ENCODE data around the gene ECPAS. TPM values are rescaled to one million over a fixed set of nuclear protein-coding genes. Genes with fewer than 3 reads are reported as not detected.

The ECPAS gene
- total and polyA plus RNA-seq, 2 experiments from 2014 or later = 32.1 to 65.6 TPM

DNA sequence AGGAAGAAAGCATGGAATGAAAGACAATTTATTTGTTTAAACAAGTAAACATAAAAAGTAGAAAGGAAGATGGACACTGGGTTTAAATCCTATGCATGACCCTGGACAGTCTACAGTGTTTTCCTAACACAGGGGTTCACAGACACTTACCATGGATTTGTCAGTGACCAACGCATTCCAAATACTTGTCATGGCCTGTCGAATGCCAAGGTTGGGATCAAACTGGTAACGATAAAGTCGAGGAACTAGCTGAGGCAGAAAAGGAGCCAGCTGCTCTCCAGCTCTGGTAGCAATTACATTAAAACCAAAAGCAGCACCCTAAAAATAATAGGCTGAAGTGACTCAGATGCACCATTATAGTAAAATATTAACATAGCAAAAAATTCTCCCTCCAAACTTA lies 94.8 kb downstream of the ECPAS start:
- Histone ChIP-seq H3K36me3 (replicated peaks; ENCODE audit: insufficient read depth, low read depth) (no peaks in the 10 kb centered on the region), H3K4me2 (no peak overlapping the region), H3K4me1 (ENCODE audit: insufficient read depth) (no peaks in the 10 kb centered on the region), H4K20me1 (ENCODE audit: insufficient read depth, poor library complexity, severe bottlenecking) (no peaks in the 10 kb centered on the region), H3K9me3 (ENCODE audit: low read depth) (no peaks in the 10 kb centered on the region), H3K27ac (no peak overlapping the region), H3K79me2 (no peaks in the 10 kb centered on the region), H3K27me3 (no peaks in the 10 kb centered on the region), H3K9me2 (replicated peaks; ENCODE audit: insufficient read depth) (no peaks in the 10 kb centered on the region), H2AFZ (no peak overlapping the region), H3K4me3 (no peak overlapping the region)
- TF ChIP-seq EZH2 (IDR thresholded peaks at IDR 0.05; ENCODE audit: borderline replicate concordance) (no peak), EZH2phosphoT487 (IDR thresholded peaks at IDR 0.05; ENCODE audit: low read depth, severe bottlenecking, unreplicated experiment) (no peak)
- TF ChIP-seq, protein P1, sequence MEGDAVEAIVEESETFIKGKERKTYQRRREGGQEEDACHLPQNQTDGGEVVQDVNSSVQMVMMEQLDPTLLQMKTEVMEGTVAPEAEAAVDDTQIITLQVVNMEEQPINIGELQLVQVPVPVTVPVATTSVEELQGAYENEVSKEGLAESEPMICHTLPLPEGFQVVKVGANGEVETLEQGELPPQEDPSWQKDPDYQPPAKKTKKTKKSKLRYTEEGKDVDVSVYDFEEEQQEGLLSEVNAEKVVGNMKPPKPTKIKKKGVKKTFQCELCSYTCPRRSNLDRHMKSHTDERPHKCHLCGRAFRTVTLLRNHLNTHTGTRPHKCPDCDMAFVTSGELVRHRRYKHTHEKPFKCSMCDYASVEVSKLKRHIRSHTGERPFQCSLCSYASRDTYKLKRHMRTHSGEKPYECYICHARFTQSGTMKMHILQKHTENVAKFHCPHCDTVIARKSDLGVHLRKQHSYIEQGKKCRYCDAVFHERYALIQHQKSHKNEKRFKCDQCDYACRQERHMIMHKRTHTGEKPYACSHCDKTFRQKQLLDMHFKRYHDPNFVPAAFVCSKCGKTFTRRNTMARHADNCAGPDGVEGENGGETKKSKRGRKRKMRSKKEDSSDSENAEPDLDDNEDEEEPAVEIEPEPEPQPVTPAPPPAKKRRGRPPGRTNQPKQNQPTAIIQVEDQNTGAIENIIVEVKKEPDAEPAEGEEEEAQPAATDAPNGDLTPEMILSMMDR (IDR thresholded peaks at IDR 0.05; ENCODE audit: poor library complexity) = no peak
- 96% methylated on average over 4 of the region's 4 CpGs for WGBS (ENCODE audit: low lambda C conversion rate, missing lambda C conversion rate)
- no peak for DNase-seq (ENCODE audit: low spot score)

DNA sequence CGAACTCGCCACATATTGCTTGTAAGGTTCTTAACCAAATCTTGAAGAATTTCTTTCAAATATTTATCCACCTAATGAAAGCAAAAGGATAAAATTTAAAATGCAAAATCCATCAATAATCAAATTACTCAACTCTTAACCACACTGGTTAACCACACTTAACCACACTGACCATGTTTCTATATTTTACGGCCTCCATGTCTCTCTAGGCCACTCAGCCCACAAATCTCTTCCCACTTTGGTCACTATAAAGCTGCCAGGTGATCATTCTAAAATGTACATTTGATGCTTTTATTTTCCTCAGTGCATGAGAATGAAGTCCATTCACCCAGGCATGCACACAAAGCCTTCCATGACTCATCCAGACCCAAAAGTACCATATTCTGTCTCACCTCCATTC lies 97.8 kb downstream of the ECPAS start:
- TF ChIP-seq, protein P1 (IDR thresholded peaks at IDR 0.05; ENCODE audit: poor library complexity) = no peak
- no peak for TF ChIP-seq EZH2phosphoT487 (IDR thresholded peaks at IDR 0.05; ENCODE audit: low read depth, severe bottlenecking, unreplicated experiment)
- TF ChIP-seq EZH2 (IDR thresholded peaks at IDR 0.05; ENCODE audit: borderline replicate concordance) = no peak
- Histone ChIP-seq H3K9me2 (replicated peaks; ENCODE audit: insufficient read depth) (no peaks in the 10 kb centered on the region), H3K27ac (no peak overlapping the region), H3K4me3 (no peak overlapping the region), H3K27me3 (no peaks in the 10 kb centered on the region), H3K9me3 (ENCODE audit: low read depth) (no peaks in the 10 kb centered on the region), H3K79me2 (no peaks in the 10 kb centered on the region), H2AFZ (no peak overlapping the region), H3K36me3 (replicated peaks; ENCODE audit: insufficient read depth, low read depth) (no peaks in the 10 kb centered on the region), H3K4me2 (no peak overlapping the region), H4K20me1 (ENCODE audit: insufficient read depth, poor library complexity, severe bottlenecking) (no peaks in the 10 kb centered on the region), H3K4me1 (ENCODE audit: insufficient read depth) (no peaks in the 10 kb centered on the region)
- no peak for DNase-seq (ENCODE audit: low spot score)
- WGBS (ENCODE audit: low lambda C conversion rate, missing lambda C conversion rate) = 93% methylated on average over 3 of the region's 3 CpGs

GRCh38 chr9:111381006-111381405 lies 103.2 kb downstream of the ECPAS start:
- H4K20me1 ChIP-seq (ENCODE audit: insufficient read depth, poor library complexity, severe bottlenecking) = no peaks in the 10 kb centered on the region
- no peak for DNase-seq (ENCODE audit: low spot score)
- WGBS (ENCODE audit: low lambda C conversion rate, missing lambda C conversion rate) = 75% methylated on average over 1 of the region's 1 CpG
- no peak overlapping the region for H3K4me3 ChIP-seq
- H3K9me2 ChIP-seq (replicated peaks; ENCODE audit: insufficient read depth) = no peaks in the 10 kb centered on the region
- no peak overlapping the region for H2AFZ ChIP-seq
- no peaks in the 10 kb centered on the region for H3K79me2 ChIP-seq
- no peaks in the 10 kb centered on the region for H3K9me3 ChIP-seq (ENCODE audit: low read depth)
- H3K36me3 ChIP-seq (replicated peaks; ENCODE audit: insufficient read depth, low read depth) = no peaks in the 10 kb centered on the region
- H3K4me1 ChIP-seq (ENCODE audit: insufficient read depth) = no peaks in the 10 kb centered on the region
- H3K27me3 ChIP-seq = no peaks in the 10 kb centered on the region
- H3K27ac ChIP-seq = no peak overlapping the region
- no peak overlapping the region for H3K4me2 ChIP-seq
- TF ChIP-seq EZH2 (IDR thresholded peaks at IDR 0.05; ENCODE audit: borderline replicate concordance) = no peak

GRCh38 chr9:111375817-111376564 lies 108.2 kb downstream of the ECPAS start:
- H2AFZ ChIP-seq = no peak overlapping the region
- H3K4me3 ChIP-seq = no peak overlapping the region
- H3K36me3 ChIP-seq (replicated peaks; ENCODE audit: insufficient read depth, low read depth) = peaks cover 4% of the 10 kb centered on the region
- H3K9me3 ChIP-seq (ENCODE audit: low read depth) = no peaks in the 10 kb centered on the region
- H3K79me2 ChIP-seq = no peaks in the 10 kb centered on the region
- H3K4me1 ChIP-seq (ENCODE audit: insufficient read depth) = no peaks in the 10 kb centered on the region
- no peaks in the 10 kb centered on the region for H3K9me2 ChIP-seq (replicated peaks; ENCODE audit: insufficient read depth)
- H3K27me3 ChIP-seq = no peaks in the 10 kb centered on the region
- DNase-seq (ENCODE audit: low spot score) = no peak
- TF ChIP-seq EZH2 (IDR thresholded peaks at IDR 0.05; ENCODE audit: borderline replicate concordance) = no peak
- no peak overlapping the region for H3K4me2 ChIP-seq
- 94% methylated on average over 3 of the region's 3 CpGs for WGBS (ENCODE audit: low lambda C conversion rate, missing lambda C conversion rate)
- H4K20me1 ChIP-seq (ENCODE audit: insufficient read depth, poor library complexity, severe bottlenecking) = no peaks in the 10 kb centered on the region
- no peak overlapping the region for H3K27ac ChIP-seq
